ENCODE results near the gene DSN1.
A peak's percentile ranks its signal among the peaks of the same experiment; 100 is the strongest.

The DSN1 gene

GRCh38 chr20:36773597-36774390 is at the start of gene DSN1:
TSS of gene DSN1 (minus strand) at chr20:36773763. CDS start at chr20:36771458, 2,305 bp downstream.
- peak within 1 kb of the TSS; percentile 89 for H3K27ac ChIP-seq
- TF ChIP-seq CTCF (conservative IDR thresholded peaks at IDR 0.05; ENCODE audit: low read depth): no peak
- DNase-seq (ENCODE audit: low spot score): peak; percentile 99
- CTCF ChIA-PET: interaction anchor here (0.5 to 1.3 kb wide), 19 partner anchors 8 to 248 kb away, joined by 3 to 8 read pairs (median 3); partner anchors contain the start of genes NDRG3 and RAB5IF
- POLR2A ChIA-PET (ENCODE audit: low non-redundant PET): interaction anchor here (0.6 to 1.0 kb wide), 2 partner anchors 62 to 166 kb away, joined by 4 read pairs; no protein-coding TSS in a partner anchor

GRCh38 chr20:36823121-36823520 is 49.6 kb upstream of the DSN1 start:
- H3K27ac ChIP-seq: peak overlapping the region; percentile 70
- POLR2A ChIA-PET (ENCODE audit: low non-redundant PET): no interaction called here
- DNase-seq (ENCODE audit: low spot score): no peak
- TF ChIP-seq CTCF (conservative IDR thresholded peaks at IDR 0.05; ENCODE audit: low read depth): no peak
- CTCF ChIA-PET: interaction anchor here (0.6 kb wide), 1 partner anchor 869 kb away, joined by 3 read pairs; the partner anchor contains the start of gene SCAND1

- no peak for TF ChIP-seq CTCF (conservative IDR thresholded peaks at IDR 0.05; ENCODE audit: low read depth)
- CTCF ChIA-PET: interaction anchor here (0.7 kb wide), 1 partner anchor 65 kb away, joined by 4 read pairs; no protein-coding TSS in a partner anchor
- POLR2A ChIA-PET (ENCODE audit: low non-redundant PET): no interaction called here
- peak overlapping the region; percentile 70 for H3K27ac ChIP-seq
- no peak for DNase-seq (ENCODE audit: low spot score)
Measured at GRCh38 chr20:36821964-36822437, 48.4 kb upstream of the DSN1 start.

- ChIA-PET CTCF (interaction anchor here (0.7 kb wide), 1 partner anchor 1142 kb away, joined by 3 read pairs; no protein-coding TSS in a partner anchor), POLR2A (ENCODE audit: low non-redundant PET) (no interaction called here)
- H3K27ac ChIP-seq: peak overlapping the region; percentile 70
- DNase-seq (ENCODE audit: low spot score): no peak
- TF ChIP-seq CTCF (conservative IDR thresholded peaks at IDR 0.05; ENCODE audit: low read depth): no peak
Measured at GRCh38 chr20:36820928-36821327, 47.4 kb upstream of the DSN1 start.

GRCh38 chr20:36820073-36820472 is 46.5 kb upstream of the DSN1 start:
- H3K27ac ChIP-seq: peak overlapping the region; percentile 56
- no peak for TF ChIP-seq CTCF (conservative IDR thresholded peaks at IDR 0.05; ENCODE audit: low read depth)
- CTCF ChIA-PET: interaction anchor here (0.5 to 0.7 kb wide), 4 partner anchors 28 to 117 kb away, joined by 3 to 8 read pairs (median 6); no protein-coding TSS in a partner anchor
- POLR2A ChIA-PET (ENCODE audit: low non-redundant PET): interaction anchor here (0.7 kb wide), 1 partner anchor 108 kb away, joined by 3 read pairs; no protein-coding TSS in a partner anchor
- DNase-seq (ENCODE audit: low spot score): no peak

- ChIA-PET CTCF (interaction anchor here (0.5 to 0.6 kb wide), 3 partner anchors 28 to 118 kb away, joined by 5 to 8 read pairs (median 7); no protein-coding TSS in a partner anchor), POLR2A (ENCODE audit: low non-redundant PET) (no interaction called here)
- no peak for DNase-seq (ENCODE audit: low spot score)
- peak overlapping the region; percentile 56 for H3K27ac ChIP-seq
- no peak for TF ChIP-seq CTCF (conservative IDR thresholded peaks at IDR 0.05; ENCODE audit: low read depth)
Measured at GRCh38 chr20:36819659-36820058, 46.1 kb upstream of the DSN1 start.
